Measurements from ENCODE around the gene DCXR. TPM values are rescaled to one million over a fixed set of nuclear protein-coding genes. Genes with fewer than 3 reads are reported as not detected.

The DCXR gene
- polyA plus RNA-seq, result 100 to 1,000 TPM in 3 of 4 donors, 10 to 100 TPM in 1; 41.1 to 147 (median 112) TPM
- long read RNA-seq, donor 1, result 0 reads
- long read RNA-seq, donor 2, transcript DCXR-201 (8 exons, 887 nt), result major isoform, 7 of 9 reads
- long read RNA-seq, donor 2, partial matches to known transcripts, result 0 of 9 reads
- long read RNA-seq, donor 2, other reads (novel, unspliced or antisense), result 0 of 9 reads
- long read RNA-seq, donor 3, transcript DCXR-201 (8 exons, 887 nt), result major isoform, 31 of 43 reads
- long read RNA-seq, donor 3, partial matches to known transcripts, result 5 of 43 reads
- long read RNA-seq, donor 3, other reads (novel, unspliced or antisense), result 0 of 43 reads
- long read RNA-seq, donor 4, partial matches to known transcripts, result 0 of 1 reads
- long read RNA-seq, donor 4, other reads (novel, unspliced or antisense), result 0 of 1 reads
- long read RNA-seq, donor 5, transcript DCXR-201 (8 exons, 887 nt), result major isoform, 7 of 8 reads
- long read RNA-seq, donor 5, partial matches to known transcripts, result 0 of 8 reads
- long read RNA-seq, donor 5, other reads (novel, unspliced or antisense), result 0 of 8 reads
- long read RNA-seq, donor 6, transcript DCXR-201 (8 exons, 887 nt), result major isoform, 15 of 27 reads
- long read RNA-seq, donor 6, partial matches to known transcripts, result 5 of 27 reads
- long read RNA-seq, donor 6, other reads (novel, unspliced or antisense), result 0 of 27 reads
- long read RNA-seq, donor 7, transcript DCXR-201 (8 exons, 887 nt), result major isoform, 56 of 98 reads
- long read RNA-seq, donor 7, transcript DCXR-218 (8 exons, 676 nt), result minor isoform, 7 of 98 reads
- long read RNA-seq, donor 7, transcript DCXR-213 (7 exons, 915 nt), result minor isoform, 9 of 98 reads
- long read RNA-seq, donor 7, partial matches to known transcripts, result 21 of 98 reads
- long read RNA-seq, donor 7, other reads (novel, unspliced or antisense), result 0 of 98 reads
- long read RNA-seq, donor 8, partial matches to known transcripts, result 0 of 3 reads
- long read RNA-seq, donor 8, other reads (novel, unspliced or antisense), result 0 of 3 reads
- long read RNA-seq, donor 9, partial matches to known transcripts, result 0 of 6 reads
- long read RNA-seq, donor 9, other reads (novel, unspliced or antisense), result 0 of 6 reads
- long read RNA-seq, donor 10, transcript DCXR-201 (8 exons, 887 nt), result major isoform, 29 of 34 reads
- long read RNA-seq, donor 10, partial matches to known transcripts, result 0 of 34 reads
- long read RNA-seq, donor 10, other reads (novel, unspliced or antisense), result 0 of 34 reads

GRCh38 chr17:82037092-82037888 lies at the start of gene DCXR:
Gene DCXR (minus strand): TSS chr17:82037697. CDS start chr17:82037682, 15 bp downstream.
- DNase-seq, result peak; percentile 97 to 99
- no peaks in the 10 kb centered on the region for H3K9me3 ChIP-seq (ENCODE audit: control insufficient read depth in 2 of 2, insufficient read depth in 1 of 2, low read depth in 1 of 2, low read length in 1 of 2)
- peaks cover 0 to 33% (median 0%) of the 10 kb centered on the region in 3 donors for H3K36me3 ChIP-seq (ENCODE audit: control insufficient read depth in 3 of 3, insufficient read depth in 2 of 3, low read depth in 1 of 3, low read length in 3 of 3)
- H3K4me3 ChIP-seq (ENCODE audit: low read depth in 1 of 3, low read length in 3 of 3), result peak within 1 kb of the TSS; percentile 41 to 74 (median 57)
- FAIRE-seq, result no peak
- peak within 1 kb of the TSS; percentile 90 to 98 (median 93) for H3K27ac ChIP-seq (ENCODE audit: low read depth in 1 of 3, low read length in 2 of 3)
- no peaks in the 10 kb centered on the region for H3K27me3 ChIP-seq (ENCODE audit: control insufficient read depth in 3 of 3, insufficient read depth in 3 of 3, low read length in 3 of 3)
- WGBS, 3 donors, result 0 to 1% (median 1%) methylated on average over 59 to 92 of the region's 92 CpGs
- H3K4me1 ChIP-seq (ENCODE audit: control insufficient read depth in 3 of 3, insufficient read depth in 2 of 3, low read depth in 1 of 3, low read length in 2 of 3), result peaks cover 3 to 20% (median 5%) of the 10 kb centered on the region in 3 donors

GRCh38 chr17:82085931-82086764 lies 48.7 kb upstream of the DCXR start:
- no peaks in the 10 kb centered on the region for H3K27me3 ChIP-seq (ENCODE audit: control insufficient read depth in 3 of 3, insufficient read depth in 3 of 3, low read length in 3 of 3)
- no peaks in the 10 kb centered on the region for H3K9me3 ChIP-seq (ENCODE audit: control insufficient read depth in 2 of 2, insufficient read depth in 1 of 2, low read depth in 1 of 2, low read length in 1 of 2)
- H3K4me3 ChIP-seq (ENCODE audit: low read depth in 1 of 3, low read length in 3 of 3), result no peak overlapping the region
- DNase-seq, result no peak
- 91 to 93% (median 92%) methylated on average over 19 to 25 of the region's 25 CpGs for WGBS, 3 donors
- no peak overlapping the region for H3K27ac ChIP-seq (ENCODE audit: low read depth in 1 of 3, low read length in 2 of 3)
- no peak for FAIRE-seq
- no peaks in the 10 kb centered on the region for H3K4me1 ChIP-seq (ENCODE audit: control insufficient read depth in 3 of 3, insufficient read depth in 2 of 3, low read depth in 1 of 3, low read length in 2 of 3)
- peaks cover 36 to 98% (median 46%) of the 10 kb centered on the region in 3 donors for H3K36me3 ChIP-seq (ENCODE audit: control insufficient read depth in 3 of 3, insufficient read depth in 2 of 3, low read depth in 1 of 3, low read length in 3 of 3)

DNA sequence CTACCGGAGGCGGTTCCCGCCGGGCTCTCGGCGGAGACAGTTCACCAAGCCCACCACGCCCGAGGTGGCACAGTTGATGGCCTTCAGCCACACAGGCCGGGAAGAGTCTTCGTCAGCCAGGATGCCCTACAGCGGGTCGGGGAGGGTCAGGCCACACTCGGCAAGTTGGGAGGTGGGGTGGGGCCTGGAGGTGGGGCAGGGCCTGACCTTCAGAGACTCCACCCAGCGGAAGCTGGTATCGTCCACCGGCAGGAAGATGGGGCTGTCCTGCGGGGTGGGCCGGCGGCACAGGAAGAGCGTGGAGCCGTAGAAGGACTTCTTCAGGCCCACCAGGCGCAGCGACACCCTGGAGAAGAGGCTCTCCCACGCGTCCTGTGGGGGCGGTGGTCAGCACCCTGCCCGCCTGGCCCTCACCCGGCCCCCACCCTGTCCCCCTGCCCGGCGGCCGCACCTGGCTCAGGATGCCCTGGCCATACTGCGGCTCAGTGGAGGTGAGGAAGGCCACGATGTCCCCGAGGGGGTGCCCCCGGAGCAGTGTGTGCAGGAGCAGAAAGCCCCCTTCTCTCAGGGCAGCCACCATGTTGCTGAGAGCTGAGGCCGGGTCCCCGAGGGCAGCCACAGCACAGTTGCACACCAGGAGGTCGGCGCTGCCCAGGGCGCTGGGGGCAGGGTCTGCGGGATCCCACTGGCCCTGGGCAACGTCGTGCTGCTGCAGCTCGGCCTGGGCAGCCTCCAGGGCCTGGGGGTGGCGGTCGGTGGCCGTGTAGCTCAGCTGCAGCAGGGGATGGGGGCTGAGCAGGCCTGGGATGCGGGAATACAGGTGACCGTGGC lies 47.7 kb upstream of the DCXR start:
- Histone ChIP-seq H3K27ac (ENCODE audit: low read depth in 1 of 3, low read length in 2 of 3) (no peak overlapping the region), H3K36me3 (ENCODE audit: control insufficient read depth in 3 of 3, insufficient read depth in 2 of 3, low read depth in 1 of 3, low read length in 3 of 3) (peaks cover 39 to 98% (median 48%) of the 10 kb centered on the region in 3 donors), H3K9me3 (ENCODE audit: control insufficient read depth in 2 of 2, insufficient read depth in 1 of 2, low read depth in 1 of 2, low read length in 1 of 2) (no peaks in the 10 kb centered on the region), H3K4me3 (ENCODE audit: low read depth in 1 of 3, low read length in 3 of 3) (no peak overlapping the region), H3K4me1 (ENCODE audit: control insufficient read depth in 3 of 3, insufficient read depth in 2 of 3, low read depth in 1 of 3, low read length in 2 of 3) (no peaks in the 10 kb centered on the region), H3K27me3 (ENCODE audit: control insufficient read depth in 3 of 3, insufficient read depth in 3 of 3, low read length in 3 of 3) (no peaks in the 10 kb centered on the region)
- DNase-seq (no peak), FAIRE-seq (no peak)
- WGBS, 3 donors, result 89 to 93% (median 91%) methylated on average over 33 to 49 of the region's 49 CpGs

DNA sequence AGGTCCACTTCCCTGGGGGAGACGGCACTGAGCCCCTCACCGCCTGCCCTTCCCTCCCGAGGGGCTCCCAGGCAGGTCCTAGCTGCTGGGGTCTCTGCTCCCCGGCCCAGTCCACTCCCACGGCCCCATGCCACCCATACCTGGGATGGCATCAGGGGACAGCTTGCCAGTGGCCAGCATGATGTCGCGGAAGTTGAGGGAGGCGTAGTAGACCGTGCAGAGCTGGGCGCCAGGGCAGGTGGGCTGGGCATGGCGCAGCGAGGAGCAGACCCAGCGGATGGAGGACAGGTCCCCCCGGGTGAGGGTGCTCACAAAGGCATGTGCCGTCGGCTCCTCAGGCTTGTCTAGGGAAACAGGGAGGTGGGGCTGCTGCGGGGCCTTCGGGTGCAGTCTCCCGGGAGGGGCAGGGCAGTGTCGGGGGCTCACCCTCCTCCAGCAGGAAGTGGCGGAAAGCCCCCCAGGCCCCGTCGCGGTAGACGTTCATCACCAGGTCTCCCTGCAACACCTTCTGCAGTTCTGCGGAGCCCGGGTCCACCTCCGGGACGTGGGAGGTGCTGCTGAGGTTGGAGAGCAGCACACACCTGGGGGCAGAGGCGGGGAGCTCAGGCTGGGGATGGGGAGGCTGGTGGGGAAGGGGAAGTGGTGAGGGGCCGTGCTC lies 47.0 kb upstream of the DCXR start:
- Histone ChIP-seq H3K9me3 (ENCODE audit: control insufficient read depth in 2 of 2, insufficient read depth in 1 of 2, low read depth in 1 of 2, low read length in 1 of 2) (no peaks in the 10 kb centered on the region), H3K4me3 (ENCODE audit: low read depth in 1 of 3, low read length in 3 of 3) (no peak overlapping the region), H3K27me3 (ENCODE audit: control insufficient read depth in 3 of 3, insufficient read depth in 3 of 3, low read length in 3 of 3) (no peaks in the 10 kb centered on the region), H3K27ac (ENCODE audit: low read depth in 1 of 3, low read length in 2 of 3) (no peak overlapping the region), H3K4me1 (ENCODE audit: control insufficient read depth in 3 of 3, insufficient read depth in 2 of 3, low read depth in 1 of 3, low read length in 2 of 3) (no peaks in the 10 kb centered on the region), H3K36me3 (ENCODE audit: control insufficient read depth in 3 of 3, insufficient read depth in 2 of 3, low read depth in 1 of 3, low read length in 3 of 3) (peaks cover 40 to 98% (median 48%) of the 10 kb centered on the region in 3 donors)
- no peak for DNase-seq
- FAIRE-seq, result no peak
- WGBS, 3 donors, result 93 to 94% (median 94%) methylated on average over 29 to 31 of the region's 31 CpGs

GRCh38 chr17:82083533-82084359 lies 46.2 kb upstream of the DCXR start:
- FAIRE-seq (no peak), DNase-seq (no peak)
- no peak overlapping the region for H3K27ac ChIP-seq (ENCODE audit: low read depth in 1 of 3, low read length in 2 of 3)
- H3K9me3 ChIP-seq (ENCODE audit: control insufficient read depth in 2 of 2, insufficient read depth in 1 of 2, low read depth in 1 of 2, low read length in 1 of 2), result no peaks in the 10 kb centered on the region
- H3K27me3 ChIP-seq (ENCODE audit: control insufficient read depth in 3 of 3, insufficient read depth in 3 of 3, low read length in 3 of 3), result no peaks in the 10 kb centered on the region
- H3K4me3 ChIP-seq (ENCODE audit: low read depth in 1 of 3, low read length in 3 of 3), result no peak overlapping the region
- H3K4me1 ChIP-seq (ENCODE audit: control insufficient read depth in 3 of 3, insufficient read depth in 2 of 3, low read depth in 1 of 3, low read length in 2 of 3), result no peaks in the 10 kb centered on the region
- H3K36me3 ChIP-seq (ENCODE audit: control insufficient read depth in 3 of 3, insufficient read depth in 2 of 3, low read depth in 1 of 3, low read length in 3 of 3), result peaks cover 40 to 97% (median 50%) of the 10 kb centered on the region in 3 donors
- 94 to 96% (median 94%) methylated on average over 46 to 55 of the region's 55 CpGs for WGBS, 3 donors

DNA sequence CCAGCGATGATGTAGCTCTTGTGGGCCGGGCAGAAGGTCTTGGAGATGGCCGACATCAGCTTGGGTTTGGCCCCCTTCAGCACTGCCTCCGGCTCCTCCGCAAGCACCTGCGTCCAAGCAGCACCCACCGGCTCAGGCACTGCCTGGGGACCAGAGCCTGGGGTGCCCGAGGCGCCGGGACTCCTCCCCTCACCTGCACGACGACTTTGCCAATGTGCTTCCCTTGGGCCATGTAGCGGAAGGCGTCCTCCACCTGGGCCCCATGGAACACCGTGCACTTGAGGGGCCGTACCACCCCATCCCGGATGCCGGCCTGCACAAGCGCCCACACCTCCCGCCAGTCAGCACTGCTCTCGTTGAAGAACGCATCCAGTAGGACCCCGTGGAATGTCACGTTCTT lies 45.5 kb upstream of the DCXR start:
- no peaks in the 10 kb centered on the region for H3K27me3 ChIP-seq (ENCODE audit: control insufficient read depth in 3 of 3, insufficient read depth in 3 of 3, low read length in 3 of 3)
- no peaks in the 10 kb centered on the region for H3K9me3 ChIP-seq (ENCODE audit: control insufficient read depth in 2 of 2, insufficient read depth in 1 of 2, low read depth in 1 of 2, low read length in 1 of 2)
- no peak overlapping the region for H3K4me3 ChIP-seq (ENCODE audit: low read depth in 1 of 3, low read length in 3 of 3)
- H3K27ac ChIP-seq (ENCODE audit: low read depth in 1 of 3, low read length in 2 of 3), result no peak overlapping the region
- 93 to 95% (median 95%) methylated on average over 24 of the region's 24 CpGs for WGBS, 3 donors
- FAIRE-seq (no peak), DNase-seq (no peak)
- peaks cover 43 to 97% (median 50%) of the 10 kb centered on the region in 3 donors for H3K36me3 ChIP-seq (ENCODE audit: control insufficient read depth in 3 of 3, insufficient read depth in 2 of 3, low read depth in 1 of 3, low read length in 3 of 3)
- H3K4me1 ChIP-seq (ENCODE audit: control insufficient read depth in 3 of 3, insufficient read depth in 2 of 3, low read depth in 1 of 3, low read length in 2 of 3), result no peaks in the 10 kb centered on the region
